ENCODE results near the gene PRUNE2.

GRCh38 chr9:76665458-76665857, 240.5 kb downstream of the PRUNE2 start:
- no peak for TF ChIP-seq EZH2phosphoT487 (IDR thresholded peaks at IDR 0.05; ENCODE audit: borderline replicate concordance, low read depth, low read length)
- TF ChIP-seq, protein P1, sequence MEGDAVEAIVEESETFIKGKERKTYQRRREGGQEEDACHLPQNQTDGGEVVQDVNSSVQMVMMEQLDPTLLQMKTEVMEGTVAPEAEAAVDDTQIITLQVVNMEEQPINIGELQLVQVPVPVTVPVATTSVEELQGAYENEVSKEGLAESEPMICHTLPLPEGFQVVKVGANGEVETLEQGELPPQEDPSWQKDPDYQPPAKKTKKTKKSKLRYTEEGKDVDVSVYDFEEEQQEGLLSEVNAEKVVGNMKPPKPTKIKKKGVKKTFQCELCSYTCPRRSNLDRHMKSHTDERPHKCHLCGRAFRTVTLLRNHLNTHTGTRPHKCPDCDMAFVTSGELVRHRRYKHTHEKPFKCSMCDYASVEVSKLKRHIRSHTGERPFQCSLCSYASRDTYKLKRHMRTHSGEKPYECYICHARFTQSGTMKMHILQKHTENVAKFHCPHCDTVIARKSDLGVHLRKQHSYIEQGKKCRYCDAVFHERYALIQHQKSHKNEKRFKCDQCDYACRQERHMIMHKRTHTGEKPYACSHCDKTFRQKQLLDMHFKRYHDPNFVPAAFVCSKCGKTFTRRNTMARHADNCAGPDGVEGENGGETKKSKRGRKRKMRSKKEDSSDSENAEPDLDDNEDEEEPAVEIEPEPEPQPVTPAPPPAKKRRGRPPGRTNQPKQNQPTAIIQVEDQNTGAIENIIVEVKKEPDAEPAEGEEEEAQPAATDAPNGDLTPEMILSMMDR (conservative IDR thresholded peaks at IDR 0.05; ENCODE audit: low read length): no peak

All from OCI-LY7 (cell line).